Astrocyte of the spinal cord (primary cell): Measurements from ENCODE around the gene KCNA4.

Source experiments
- DNase-seq: peaks from one replicate; pipeline ENCODE4 v3.0.0; 2011; ENCODE audit warnings: low read depth, low spot score
- H3K4me3 ChIP-seq: 2 replicates; pipeline ENCODE4 v1.5.1; 2011; ENCODE audit warnings: low read depth, mild to moderate bottlenecking, low read length, moderate library complexity
- CTCF ChIP-seq: IDR thresholded peaks from 2 replicates; pipeline ENCODE4 v1.5.1; 2012; ENCODE audit warnings: low read depth, mild to moderate bottlenecking, low read length, inconsistent platforms
- in situ Hi-C: cut with HindIII; loops from 2 replicates; pipeline ENCODE4 v1.10.0; 2017; ENCODE audit warnings: low sequenced_read_pairs

The KCNA4 gene

GRCh38 chr11:30017445-30017895 lies 640 bp upstream of the KCNA4 start:
- in situ Hi-C loops = no loop called here
- TF ChIP-seq CTCF = no peak
- DNase-seq = no peak
- H3K4me3 ChIP-seq = no peak overlapping the region

DNA sequence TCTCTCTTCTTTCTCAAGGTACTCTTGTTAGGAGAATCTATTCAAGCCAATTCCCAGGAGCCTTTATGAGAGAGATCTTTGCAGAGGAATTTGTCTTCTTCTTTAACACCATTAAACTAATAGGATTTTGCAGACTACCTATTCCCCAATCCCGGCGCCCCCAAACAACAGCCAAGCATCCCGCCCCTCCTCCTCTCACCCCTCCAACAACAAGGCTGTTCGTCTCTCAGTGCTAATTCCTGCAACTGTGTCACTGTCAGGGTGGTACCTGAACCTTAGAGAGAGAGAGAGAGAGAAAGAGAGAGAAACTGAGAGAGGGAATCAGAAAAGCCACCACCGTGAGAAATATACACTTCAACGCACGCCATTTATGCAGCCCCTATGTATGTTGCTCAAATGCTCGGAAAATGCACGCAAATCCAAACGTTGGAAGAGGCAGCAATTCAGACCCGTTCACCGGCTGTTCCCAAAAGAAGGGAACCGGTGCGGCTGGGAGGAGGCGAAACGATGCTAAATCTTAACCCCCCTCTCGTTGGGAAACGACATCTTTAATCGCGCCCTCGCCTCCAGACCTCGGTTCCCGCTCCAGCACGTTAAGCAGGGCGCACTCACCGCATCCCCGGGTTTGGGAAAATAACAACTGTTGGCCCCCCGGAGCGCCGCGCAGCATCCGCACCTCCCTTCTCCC lies 961 bp downstream of the KCNA4 start:
- H3K4me3 ChIP-seq = no peak overlapping the region
- in situ Hi-C loops = no loop called here
- no peak for TF ChIP-seq CTCF
- DNase-seq = no peak

DNA sequence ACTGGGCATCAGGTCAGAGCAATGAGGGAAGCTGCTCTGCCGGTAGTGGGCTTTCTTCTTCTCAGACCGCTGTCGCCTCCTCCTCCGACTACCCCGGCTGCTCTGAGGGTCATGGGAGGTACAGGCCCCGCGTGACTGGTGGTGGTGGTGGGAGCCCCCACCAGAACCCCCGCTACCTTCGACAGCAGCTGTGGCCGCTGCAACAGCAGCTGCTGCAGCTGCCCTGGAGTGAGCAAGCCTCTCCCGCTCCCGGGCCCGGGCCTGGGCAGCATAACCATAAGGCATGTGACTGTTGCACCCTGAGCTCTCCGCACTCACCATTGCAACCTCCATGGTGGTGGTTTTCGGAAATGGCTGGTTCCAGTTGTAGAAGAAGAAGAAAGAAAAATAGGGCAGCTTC lies 4.5 kb downstream of the KCNA4 start:
- no peak overlapping the region for H3K4me3 ChIP-seq
- no peak for TF ChIP-seq CTCF
- DNase-seq = no peak
- in situ Hi-C loops = no loop called here

GRCh38 chr11:30009060-30009459 lies 7.8 kb downstream of the KCNA4 start:
- in situ Hi-C loops = no loop called here
- no peak for DNase-seq
- no peak for TF ChIP-seq CTCF
- H3K4me3 ChIP-seq = no peak overlapping the region

DNA sequence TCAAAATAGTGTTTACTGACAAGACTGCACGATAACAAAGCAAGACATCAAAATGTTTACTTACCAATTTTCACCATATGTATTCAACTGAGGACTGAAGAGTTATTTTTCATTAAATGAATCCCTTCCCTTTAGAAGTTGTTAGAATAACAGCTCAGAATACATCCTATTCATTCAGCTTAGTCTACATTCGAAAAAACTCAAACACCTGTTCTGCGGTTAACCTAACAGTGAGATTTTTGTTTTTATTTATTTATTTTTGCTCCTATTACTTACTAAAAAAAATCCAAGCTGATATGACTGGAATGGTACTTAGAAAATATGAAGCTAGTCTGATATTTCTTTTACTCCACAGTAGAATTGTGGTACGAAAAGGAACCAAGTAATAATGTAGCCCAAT lies 10.0 kb downstream of the KCNA4 start:
- H3K4me3 ChIP-seq = no peak overlapping the region
- no peak for TF ChIP-seq CTCF

DNA sequence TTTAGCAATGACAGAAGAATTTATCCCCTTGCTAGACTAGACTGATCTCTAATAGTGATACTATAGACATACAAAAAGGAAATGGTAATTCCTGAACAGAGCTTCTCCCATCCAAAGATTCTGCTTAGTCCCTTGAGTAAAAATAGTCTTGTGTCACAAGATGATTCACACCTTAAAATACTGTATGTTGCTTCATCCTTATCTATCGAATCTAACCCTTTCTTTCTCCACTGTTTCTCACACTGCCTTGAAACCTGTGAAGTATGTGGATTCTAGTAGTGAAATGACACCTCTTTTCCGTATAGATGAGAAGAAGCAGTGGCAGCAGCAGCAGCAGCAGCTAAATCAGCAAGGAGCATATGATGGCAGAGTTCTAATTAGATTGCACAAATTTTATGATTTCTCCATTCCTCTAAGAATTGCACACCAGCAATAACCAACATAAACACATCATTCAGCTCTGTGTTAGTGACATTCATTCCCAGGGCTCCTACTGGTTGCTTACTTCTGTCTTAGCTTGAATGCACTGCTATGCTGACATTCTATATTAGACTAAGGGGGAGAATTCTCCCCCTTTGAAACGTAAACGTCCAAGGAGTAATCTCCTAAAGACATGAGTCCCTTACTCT lies 14.6 kb downstream of the KCNA4 start:
- no peak overlapping the region for H3K4me3 ChIP-seq
- in situ Hi-C loops = no loop called here
- DNase-seq = no peak
- no peak for TF ChIP-seq CTCF

More for the DNA sequence above, 10.0 kb downstream of the KCNA4 start:
- in situ Hi-C loops = no loop called here
- no peak for DNase-seq
